Ammon's horn (tissue), 1 donor: ENCODE results near the gene MYL9.

Source experiments
- DNase-seq: peaks from one replicate; pipeline ENCODE4 v3.0.0-alpha.2; 2016; ENCODE audit warnings: low spot score

Gene MYL9

DNA sequence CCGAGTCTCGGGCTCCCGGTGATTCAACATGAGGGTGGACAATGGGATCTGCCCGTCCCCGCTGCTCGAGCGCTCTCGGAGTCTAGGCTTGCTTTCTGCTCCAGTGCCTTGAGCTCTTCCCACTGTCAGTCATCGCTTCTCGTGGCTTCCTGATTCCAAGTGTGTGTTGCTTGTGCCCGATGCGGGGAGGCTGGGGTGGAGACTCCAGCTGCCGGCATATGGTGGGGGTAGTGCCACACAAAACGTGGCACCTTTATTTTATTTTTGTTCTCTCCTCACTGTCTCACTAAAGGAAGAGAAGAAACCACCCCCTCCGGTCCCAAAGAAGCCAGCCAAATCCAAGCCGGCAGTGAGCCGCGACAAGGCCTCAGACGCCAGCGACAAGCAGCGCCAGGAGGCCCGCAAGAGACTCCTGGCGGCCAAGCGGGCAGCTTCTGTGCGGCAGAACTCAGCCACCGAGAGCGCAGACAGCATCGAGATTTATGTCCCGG lies 14.8 kb upstream of the MYL9 start:
- no peak for DNase-seq

DNA sequence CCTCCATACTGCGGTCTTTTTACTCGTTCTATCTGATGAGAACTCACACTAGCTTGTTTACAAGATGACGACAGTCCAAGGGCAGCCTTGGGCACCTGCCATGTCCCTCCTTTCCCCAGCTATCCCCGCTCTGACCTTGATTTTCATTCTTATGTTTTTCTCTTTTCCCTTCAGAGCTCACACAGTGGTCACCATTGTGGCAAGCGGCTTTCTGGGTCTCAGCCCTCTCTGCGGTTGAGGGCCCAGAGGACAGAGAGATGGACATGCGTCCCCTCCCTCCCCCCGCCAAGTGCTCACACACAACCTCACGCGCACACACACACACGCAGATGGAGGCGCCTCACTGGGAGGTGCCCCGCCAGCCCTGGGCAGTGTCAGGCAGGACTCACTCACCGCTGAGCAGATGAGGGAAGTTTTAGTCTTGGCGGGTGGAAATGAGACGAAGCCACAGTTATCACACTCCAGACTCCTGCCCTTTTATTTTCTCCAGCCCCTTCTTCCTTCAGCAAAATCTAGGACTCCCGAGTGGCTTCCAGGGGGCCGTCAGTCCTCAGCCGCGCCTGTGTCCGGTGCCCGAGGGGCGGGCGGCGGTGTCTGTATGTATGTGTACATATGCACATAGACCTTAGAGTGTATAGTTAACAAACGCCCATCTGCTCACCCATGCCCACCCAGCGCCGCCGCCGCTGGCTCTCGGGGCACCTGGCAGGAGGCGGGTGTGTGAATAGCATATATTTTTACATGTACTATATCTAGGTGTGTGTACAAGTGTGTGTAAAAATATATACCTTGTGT lies 13.8 kb upstream of the MYL9 start:
- no peak for DNase-seq

DNA sequence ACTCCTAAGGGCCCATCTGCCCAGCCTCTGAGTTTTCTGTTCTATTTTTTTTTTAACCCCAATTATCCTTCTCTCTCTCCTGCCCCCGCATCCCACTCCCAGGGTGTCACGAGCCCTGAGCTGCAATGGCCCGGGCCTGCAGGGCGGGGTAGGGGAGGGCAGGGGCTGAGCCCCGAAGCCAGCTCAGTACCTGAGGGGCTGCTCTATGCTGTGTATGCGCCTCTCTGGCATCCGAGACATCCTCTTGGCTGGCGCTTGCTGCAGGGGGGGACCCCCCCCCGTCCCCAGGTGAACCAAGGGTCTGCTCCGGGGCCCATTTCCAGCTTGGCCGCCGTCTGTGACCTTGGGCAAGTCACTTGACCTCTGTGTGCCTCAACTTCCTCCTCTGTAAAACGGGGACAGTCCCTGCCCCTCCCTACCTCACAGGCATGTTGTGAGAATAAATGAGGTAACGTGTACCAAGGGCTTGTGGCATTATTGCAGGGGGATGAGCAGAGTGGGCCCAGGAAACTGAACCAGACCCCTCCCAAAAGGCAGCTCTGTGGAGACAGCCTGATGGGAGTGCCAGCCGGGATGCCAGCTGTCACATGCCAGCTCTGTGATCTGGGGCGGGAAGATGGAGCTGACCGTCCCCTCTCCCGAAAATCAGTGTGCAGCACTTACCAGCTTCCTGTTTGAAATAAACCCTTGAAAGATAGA lies 13.0 kb upstream of the MYL9 start:
- DNase-seq = no peak

DNA sequence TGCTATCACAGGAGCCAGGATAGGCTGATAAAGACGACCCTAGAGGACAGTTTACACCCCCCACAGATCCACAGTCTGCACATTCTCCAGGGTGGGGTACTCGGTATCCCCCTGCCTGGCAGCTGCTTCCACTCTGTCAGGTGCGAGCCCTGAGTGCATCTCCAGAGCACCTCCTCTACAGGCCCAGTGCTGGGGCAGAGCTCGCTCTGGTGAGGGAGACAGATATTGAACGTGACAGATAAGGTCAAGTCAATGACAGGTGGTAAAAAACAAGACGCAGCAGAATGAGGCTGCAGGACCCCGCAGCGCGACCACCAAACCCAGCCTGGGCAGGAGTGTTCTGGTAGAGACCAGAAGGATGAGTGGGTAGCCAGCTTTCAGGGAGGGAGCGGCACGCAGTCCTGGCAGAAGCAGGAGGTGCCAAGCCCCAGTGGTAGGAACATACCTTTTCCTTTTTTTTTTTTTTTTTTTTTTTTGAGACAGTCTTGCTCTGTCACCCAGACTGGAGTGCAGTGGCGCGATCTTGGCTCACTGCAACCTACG lies 12.4 kb upstream of the MYL9 start:
- no peak for DNase-seq

GRCh38 chr20:36532388-36532787 lies 8.9 kb upstream of the MYL9 start:
- DNase-seq = no peak

DNA sequence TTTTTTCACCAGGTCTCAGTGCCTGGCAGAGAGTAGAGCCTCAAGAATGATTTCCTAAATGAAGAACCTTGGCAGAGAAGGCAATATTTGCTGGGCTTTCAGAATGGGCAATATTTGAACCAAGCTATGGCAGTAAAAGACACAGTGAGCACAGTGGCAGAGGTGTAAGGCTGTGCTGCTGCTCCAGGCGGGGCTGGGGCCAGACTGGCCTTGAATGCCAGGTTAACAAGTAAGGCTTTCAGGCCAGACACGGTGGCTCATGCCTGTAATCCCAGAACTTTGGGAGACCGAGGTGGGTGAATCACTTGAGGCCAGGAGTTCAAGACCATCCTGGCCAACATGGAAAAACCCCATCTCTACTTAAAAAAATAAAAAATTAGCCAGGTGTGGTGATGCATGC lies 8.5 kb upstream of the MYL9 start:
- DNase-seq = no peak

DNA sequence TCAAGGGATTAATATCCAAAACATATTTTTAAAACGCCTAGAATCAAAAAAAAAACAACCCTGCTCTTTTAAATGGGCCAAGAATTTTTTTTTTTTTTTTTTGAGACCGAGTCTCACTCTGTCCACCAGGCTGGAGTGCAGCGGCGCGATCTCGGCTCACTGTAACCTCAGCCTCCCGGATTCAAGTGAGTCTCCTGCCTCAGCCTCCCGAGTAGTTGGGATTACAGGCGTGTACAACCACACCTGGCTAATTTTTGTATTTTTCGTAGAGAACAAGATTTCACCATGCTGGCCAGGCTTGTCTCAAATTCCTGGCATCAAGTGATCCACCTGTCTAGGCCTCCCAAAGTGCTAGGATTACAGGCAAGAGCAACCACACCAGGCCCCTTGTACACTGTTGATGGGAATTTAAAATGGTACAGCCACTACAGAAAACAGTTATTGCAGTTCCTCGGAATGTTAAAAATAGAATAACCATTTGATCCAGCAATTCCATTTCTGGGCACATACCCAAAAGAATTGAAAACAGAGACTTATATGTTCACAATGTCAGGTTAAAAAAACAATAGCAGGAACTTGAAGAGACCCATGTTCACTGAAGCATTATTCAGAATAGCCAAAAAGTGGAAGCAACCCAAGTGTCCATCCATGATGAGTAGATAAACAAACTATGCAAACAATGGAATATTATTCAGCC lies 3.1 kb upstream of the MYL9 start:
- no peak for DNase-seq

GRCh38 chr20:36540551-36541211 lies 638 bp upstream of the MYL9 start:
- DNase-seq = no peak

DNA sequence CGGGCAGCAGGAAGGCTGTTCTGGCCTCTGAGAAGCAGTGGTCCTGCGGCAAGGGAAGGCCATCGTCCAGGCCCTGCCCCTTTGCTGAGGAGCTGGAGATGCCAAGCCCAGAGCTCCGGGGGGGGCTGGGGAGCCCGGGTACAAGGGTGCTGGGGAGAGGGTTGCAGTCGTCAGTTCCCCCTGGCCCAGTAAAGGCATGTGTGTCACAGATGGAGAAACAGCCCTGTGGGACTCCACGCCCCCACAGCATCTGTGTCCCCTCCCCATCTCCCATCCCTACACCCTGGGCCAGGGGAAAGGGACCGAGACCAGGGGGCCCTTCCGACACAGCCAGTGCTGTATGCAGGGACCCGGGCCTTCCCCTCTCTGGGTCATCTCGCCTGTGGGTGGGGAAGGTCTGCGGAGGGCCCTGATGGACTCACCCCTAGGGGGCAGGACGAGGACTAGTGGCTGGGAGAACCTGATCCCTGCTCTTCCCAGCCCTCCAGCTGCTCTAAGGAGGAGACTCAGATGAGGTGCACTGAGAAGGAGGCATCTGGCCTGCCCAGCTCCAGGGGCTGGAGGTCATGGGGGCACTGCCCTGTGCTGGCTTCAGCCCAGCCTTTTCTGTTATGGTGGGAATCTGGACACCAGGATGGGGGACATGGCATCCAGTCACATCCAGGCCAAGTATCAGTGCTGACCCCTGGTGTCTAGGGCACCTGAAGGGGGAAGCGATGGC lies 609 bp downstream of the MYL9 start:
- DNase-seq = no peak

GRCh38 chr20:36542516-36543183 lies 1.3 kb downstream of the MYL9 start:
- DNase-seq = no peak

- DNase-seq = no peak
These were observed 2.1 kb downstream of the MYL9 start for GRCh38 chr20:36543184-36544133.

DNA sequence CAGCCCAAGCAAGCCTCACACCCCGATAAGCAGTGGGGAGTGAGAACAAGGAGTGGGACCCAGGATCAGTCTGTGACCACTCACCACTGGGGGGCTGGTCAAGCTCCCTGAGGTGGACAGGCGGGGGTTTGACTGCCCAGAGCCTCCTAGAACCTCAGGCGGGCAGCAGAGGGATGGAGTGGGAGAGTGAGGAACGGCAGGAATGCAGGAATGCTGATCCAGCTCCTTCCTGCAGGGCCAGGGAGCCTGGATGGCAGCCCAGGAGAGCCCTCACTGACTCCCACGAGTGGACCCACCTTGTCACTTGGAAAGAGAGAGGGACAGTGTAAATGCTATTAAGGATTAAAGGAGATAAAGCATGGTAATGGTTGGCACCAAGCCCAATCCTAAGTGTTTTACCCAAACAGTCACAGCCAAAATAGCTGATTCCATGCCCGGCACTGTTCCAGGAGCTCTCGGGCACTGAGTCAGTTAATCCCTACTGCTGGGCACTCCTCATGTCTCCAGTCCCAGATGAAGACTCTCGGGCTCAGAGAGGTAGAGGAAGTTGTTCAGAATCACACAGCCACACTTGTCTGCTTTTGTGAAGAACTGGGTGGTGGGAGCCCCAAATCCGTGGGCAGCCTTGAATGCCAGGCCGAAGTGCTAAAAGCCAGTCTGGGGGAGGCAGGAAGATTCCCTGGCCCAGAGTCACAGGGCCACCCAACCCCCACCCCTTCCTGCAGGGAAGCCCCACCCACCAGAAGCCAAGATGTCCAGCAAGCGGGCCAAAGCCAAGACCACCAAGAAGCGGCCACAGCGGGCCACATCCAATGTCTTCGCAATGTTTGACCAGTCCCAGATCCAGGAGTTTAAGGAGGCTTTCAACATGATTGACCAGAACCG lies 3.1 kb downstream of the MYL9 start:
- DNase-seq = no peak

DNA sequence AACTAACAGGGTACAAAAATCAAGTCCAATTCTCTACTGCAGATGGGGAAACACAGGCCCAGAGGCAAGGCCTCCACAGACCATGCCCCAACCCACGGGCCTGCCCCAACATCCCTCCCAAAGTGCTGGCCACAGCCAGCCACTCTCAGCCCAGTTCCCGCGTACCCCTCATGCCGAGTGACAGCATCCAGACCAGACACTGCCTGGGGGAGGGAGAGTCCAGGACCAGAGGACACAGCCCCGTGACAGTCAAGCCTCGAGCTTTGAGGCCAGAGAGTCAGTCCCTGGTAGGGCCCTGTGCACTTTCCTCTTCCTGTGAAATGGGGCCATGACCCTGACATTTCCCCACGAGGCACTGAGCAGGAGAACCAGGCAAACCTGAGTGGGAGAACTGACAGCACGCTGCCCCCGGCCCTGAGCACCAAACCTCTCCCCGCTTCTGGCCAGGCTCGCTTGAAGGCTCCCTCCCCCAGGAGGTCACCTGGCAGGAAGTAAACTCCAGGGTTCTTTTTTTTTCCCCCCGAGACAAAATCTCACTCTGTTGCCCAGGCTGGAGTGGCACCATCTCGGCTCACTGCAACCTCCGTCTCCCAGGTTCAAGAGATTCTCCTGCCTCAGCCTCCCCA lies 4.9 kb downstream of the MYL9 start:
- DNase-seq = no peak

DNA sequence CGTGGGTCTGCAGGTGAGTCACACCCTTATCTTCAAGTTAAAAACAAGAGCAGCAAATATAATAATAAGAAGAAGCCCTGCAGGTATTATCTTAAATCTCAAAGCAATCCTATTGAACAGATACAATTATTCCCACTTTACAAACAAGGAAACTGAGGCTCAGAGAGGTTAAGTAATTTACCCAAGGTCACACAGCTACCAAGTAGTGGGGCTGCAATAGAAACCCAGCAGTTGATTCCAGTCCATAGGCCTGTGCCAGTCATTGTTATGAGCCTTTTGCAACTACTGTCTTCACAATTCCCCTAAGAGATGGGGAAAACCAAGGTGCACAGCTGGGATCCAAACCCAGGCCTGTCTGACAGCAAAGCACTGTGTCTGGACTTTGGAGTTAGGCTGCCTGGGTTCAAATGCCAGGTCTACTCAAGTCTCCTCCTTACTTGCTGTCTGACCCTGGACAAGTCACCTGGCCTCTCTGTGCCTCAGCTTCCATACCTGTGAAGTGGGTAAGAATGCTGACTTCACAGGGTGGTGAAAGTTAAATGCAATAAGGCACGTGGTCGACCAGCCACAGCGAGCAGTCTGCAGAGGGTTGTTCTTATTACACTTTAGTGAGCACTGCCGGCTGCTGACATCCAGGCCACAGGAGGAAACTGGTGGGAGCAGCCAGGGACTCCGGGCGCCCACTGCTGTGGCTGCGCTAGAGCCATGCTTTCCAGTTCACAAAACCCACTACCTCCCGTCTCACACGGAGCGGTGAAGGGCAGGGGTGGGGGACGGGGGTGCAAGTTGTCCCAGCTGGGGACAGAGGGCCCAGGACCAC lies 6.1 kb downstream of the MYL9 start:
- DNase-seq = no peak

- DNase-seq = no peak
These were observed 6.6 kb downstream of the MYL9 start for GRCh38 chr20:36548006-36548315.

DNA sequence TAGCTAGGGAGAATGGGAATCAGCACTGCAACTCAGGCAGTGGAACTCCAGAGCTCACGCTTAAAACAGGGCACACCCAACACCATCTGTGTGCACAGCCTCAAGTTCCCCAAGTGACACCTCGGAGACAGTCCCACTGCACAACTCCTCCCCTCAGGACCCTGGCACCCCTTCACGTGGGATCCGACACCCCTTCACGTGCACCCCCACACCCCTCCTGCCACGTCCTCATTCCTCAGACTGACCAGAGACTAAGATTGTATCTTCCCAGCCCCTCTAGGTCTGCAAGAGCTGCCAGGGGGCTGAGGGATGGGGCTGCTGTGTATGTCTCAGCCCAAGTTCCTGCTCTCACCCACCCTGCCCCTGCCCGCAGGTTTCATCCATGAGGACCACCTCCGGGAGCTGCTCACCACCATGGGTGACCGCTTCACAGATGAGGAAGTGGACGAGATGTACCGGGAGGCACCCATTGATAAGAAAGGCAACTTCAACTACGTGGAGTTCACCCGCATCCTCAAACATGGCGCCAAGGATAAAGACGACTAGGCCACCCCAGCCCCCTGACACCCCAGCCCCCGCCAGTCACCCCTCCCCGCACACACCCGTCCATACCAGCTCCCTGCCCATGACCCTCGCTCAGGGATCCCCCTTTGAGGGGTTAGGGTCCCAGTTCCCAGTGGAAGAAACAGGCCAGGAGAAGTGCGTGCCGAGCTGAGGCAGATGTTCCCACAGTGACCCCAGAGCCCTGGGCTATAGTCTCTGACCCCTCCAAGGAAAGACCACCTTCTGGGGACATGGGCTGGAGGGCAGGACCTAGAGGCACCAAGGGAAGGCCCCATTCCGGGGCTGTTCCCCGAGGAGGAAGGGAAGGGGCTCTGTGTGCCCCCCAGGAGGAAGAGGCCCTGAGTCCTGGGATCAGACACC lies 7.6 kb downstream of the MYL9 start:
- no peak for DNase-seq

GRCh38 chr20:36549628-36549941 lies 8.3 kb downstream of the MYL9 start:
- no peak for DNase-seq
